ENCODE measurements around the gene TRAPPC2. TPM values are rescaled to one million over a fixed set of nuclear protein-coding genes. Genes with fewer than 3 reads are reported as not detected.

TRAPPC2 gene
- total RNA-seq, 1 donor = 23.5 TPM

- H2AFZ ChIP-seq (ENCODE audit: low read length) = no peak overlapping the region
- H3K27ac ChIP-seq (ENCODE audit: low read depth, low read length) = no peak overlapping the region
- no peaks in the 10 kb centered on the region for H3K27me3 ChIP-seq (ENCODE audit: insufficient read depth, low read length)
- no peak overlapping the region for H3K4me2 ChIP-seq (ENCODE audit: insufficient read depth, low read length)
- H3K79me2 ChIP-seq (ENCODE audit: insufficient read depth, low read length) = no peaks in the 10 kb centered on the region
- H3K4me1 ChIP-seq (ENCODE audit: insufficient read depth, low read length) = no peaks in the 10 kb centered on the region
- H3K9me3 ChIP-seq (ENCODE audit: low read depth, low read length) = no peaks in the 10 kb centered on the region
- no peak overlapping the region for H3K4me3 ChIP-seq (ENCODE audit: insufficient read depth, low read length)
- H3K36me3 ChIP-seq (ENCODE audit: insufficient read depth, low read length) = peaks cover 35% of the 10 kb centered on the region
- DNase-seq (ENCODE audit: insufficient read length, low spot score, missing footprints) = no peak
- no peak for TF ChIP-seq CTCF (IDR thresholded peaks at IDR 0.05; ENCODE audit: extremely low read depth, low read depth, low read length)
- H4K20me1 ChIP-seq (ENCODE audit: insufficient read depth, low read length) = no peaks in the 10 kb centered on the region
Measured at GRCh38 chrX:13760426-13760825, 26.0 kb upstream of the TRAPPC2 start.

GRCh38 chrX:13759152-13759718 is 24.8 kb upstream of the TRAPPC2 start:
- Histone ChIP-seq H4K20me1 (ENCODE audit: insufficient read depth, low read length) (no peaks in the 10 kb centered on the region), H3K4me3 (ENCODE audit: insufficient read depth, low read length) (no peak overlapping the region), H3K4me2 (ENCODE audit: insufficient read depth, low read length) (no peak overlapping the region), H3K27me3 (ENCODE audit: insufficient read depth, low read length) (no peaks in the 10 kb centered on the region), H3K36me3 (ENCODE audit: insufficient read depth, low read length) (peaks cover 35% of the 10 kb centered on the region), H3K79me2 (ENCODE audit: insufficient read depth, low read length) (no peaks in the 10 kb centered on the region), H3K9me3 (ENCODE audit: low read depth, low read length) (no peaks in the 10 kb centered on the region), H2AFZ (ENCODE audit: low read length) (no peak overlapping the region), H3K27ac (ENCODE audit: low read depth, low read length) (no peak overlapping the region), H3K4me1 (ENCODE audit: insufficient read depth, low read length) (no peaks in the 10 kb centered on the region)
- no peak for TF ChIP-seq CTCF (IDR thresholded peaks at IDR 0.05; ENCODE audit: extremely low read depth, low read depth, low read length)
- DNase-seq (ENCODE audit: insufficient read length, low spot score, missing footprints) = no peak

- Histone ChIP-seq H3K27me3 (ENCODE audit: insufficient read depth, low read length) (no peaks in the 10 kb centered on the region), H3K36me3 (ENCODE audit: insufficient read depth, low read length) (peaks cover 32% of the 10 kb centered on the region), H3K4me3 (ENCODE audit: insufficient read depth, low read length) (no peak overlapping the region), H4K20me1 (ENCODE audit: insufficient read depth, low read length) (no peaks in the 10 kb centered on the region), H3K9me3 (ENCODE audit: low read depth, low read length) (no peaks in the 10 kb centered on the region), H3K4me2 (ENCODE audit: insufficient read depth, low read length) (no peak overlapping the region), H3K27ac (ENCODE audit: low read depth, low read length) (no peak overlapping the region), H3K4me1 (ENCODE audit: insufficient read depth, low read length) (no peaks in the 10 kb centered on the region), H2AFZ (ENCODE audit: low read length) (no peak overlapping the region), H3K79me2 (ENCODE audit: insufficient read depth, low read length) (no peaks in the 10 kb centered on the region)
- TF ChIP-seq CTCF (IDR thresholded peaks at IDR 0.05; ENCODE audit: extremely low read depth, low read depth, low read length) = no peak
- DNase-seq (ENCODE audit: insufficient read length, low spot score, missing footprints) = no peak
Measured at GRCh38 chrX:13756381-13756780, 22.0 kb upstream of the TRAPPC2 start.

- no peaks in the 10 kb centered on the region for H3K9me3 ChIP-seq (ENCODE audit: low read depth, low read length)
- no peak for DNase-seq (ENCODE audit: insufficient read length, low spot score, missing footprints)
- no peak overlapping the region for H3K4me3 ChIP-seq (ENCODE audit: insufficient read depth, low read length)
- TF ChIP-seq CTCF (IDR thresholded peaks at IDR 0.05; ENCODE audit: extremely low read depth, low read depth, low read length) = no peak
- peaks cover 33% of the 10 kb centered on the region for H3K36me3 ChIP-seq (ENCODE audit: insufficient read depth, low read length)
- no peaks in the 10 kb centered on the region for H3K79me2 ChIP-seq (ENCODE audit: insufficient read depth, low read length)
- no peak overlapping the region for H2AFZ ChIP-seq (ENCODE audit: low read length)
- no peaks in the 10 kb centered on the region for H3K27me3 ChIP-seq (ENCODE audit: insufficient read depth, low read length)
- H4K20me1 ChIP-seq (ENCODE audit: insufficient read depth, low read length) = no peaks in the 10 kb centered on the region
- no peak overlapping the region for H3K4me2 ChIP-seq (ENCODE audit: insufficient read depth, low read length)
- no peaks in the 10 kb centered on the region for H3K4me1 ChIP-seq (ENCODE audit: insufficient read depth, low read length)
- no peak overlapping the region for H3K27ac ChIP-seq (ENCODE audit: low read depth, low read length)
Measured at GRCh38 chrX:13755254-13755653, 20.8 kb upstream of the TRAPPC2 start.
